ENCODE results near the gene CARD9.

CARD9 gene

GRCh38 chr9:136379401-136379800 lies 5.9 kb upstream of the CARD9 start:
- DNase-seq: no peak

DNA sequence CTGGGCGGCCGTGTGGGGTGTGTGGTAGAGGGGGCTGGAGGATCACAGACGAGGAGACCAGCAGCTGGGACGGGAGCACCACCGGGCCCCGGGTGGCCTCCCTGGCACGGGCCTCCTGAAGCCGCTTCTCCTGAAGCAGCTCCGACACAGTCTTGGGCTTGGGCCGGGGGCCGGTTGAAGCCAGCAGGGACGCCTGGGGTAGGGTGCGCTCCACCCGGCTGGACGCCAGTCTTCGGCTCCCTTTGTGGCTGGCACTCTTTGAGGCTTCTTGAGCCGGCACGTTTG lies 5.5 kb upstream of the CARD9 start:
- DNase-seq: no peak

- no peak for DNase-seq
Measured at GRCh38 chr9:136378170-136379002, 4.9 kb upstream of the CARD9 start.

DNA sequence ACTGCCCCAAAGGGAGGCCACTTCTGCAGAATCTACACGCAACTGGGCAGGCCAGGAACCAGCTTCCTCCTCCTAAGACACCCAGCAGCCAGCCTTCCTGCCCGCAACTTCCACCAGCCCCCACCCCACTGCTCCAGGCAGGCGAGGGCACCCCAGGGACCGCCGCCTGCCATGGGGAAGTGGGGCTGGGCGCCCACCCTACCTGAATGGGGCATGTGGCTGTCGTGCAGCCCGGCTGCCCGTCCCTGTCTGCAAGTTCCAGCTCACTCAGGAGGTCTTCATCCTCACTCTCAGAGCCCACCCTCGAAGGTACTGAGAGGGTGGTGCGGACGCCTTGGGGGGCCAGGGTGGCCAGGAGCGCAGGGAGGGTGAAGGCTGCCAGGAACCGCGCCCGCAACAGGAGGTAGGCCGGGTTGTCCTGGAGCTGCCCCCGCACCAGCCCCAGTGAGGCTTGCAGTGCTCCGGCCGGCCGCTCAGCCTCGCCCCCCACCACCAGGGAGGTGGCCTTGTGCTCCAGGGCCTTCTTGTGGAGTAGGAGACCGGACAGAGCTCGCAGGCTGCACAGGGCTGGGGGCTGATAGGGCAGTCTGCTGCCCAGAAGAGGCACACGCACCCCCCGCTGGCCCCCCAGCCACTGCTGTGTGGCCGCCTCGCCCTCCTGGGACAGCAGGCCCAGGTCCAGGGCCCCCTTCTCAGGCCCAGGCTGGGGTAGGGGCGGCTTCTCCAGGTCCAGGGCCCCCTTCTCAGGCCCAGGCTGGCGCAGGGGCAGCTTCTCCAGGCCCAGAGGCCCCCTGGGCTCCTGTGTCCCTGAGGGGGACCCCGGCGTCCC lies 4.1 kb upstream of the CARD9 start:
- DNase-seq: no peak

- DNase-seq: no peak
Measured at GRCh38 chr9:136376457-136376856, 3.0 kb upstream of the CARD9 start.

GRCh38 chr9:136375096-136375495 lies 1.6 kb upstream of the CARD9 start:
- no peak for DNase-seq

- DNase-seq: no peak
Measured at GRCh38 chr9:136374183-136374575, 710 bp upstream of the CARD9 start.

GRCh38 chr9:136372561-136373299 lies 739 bp downstream of the CARD9 start:
- peak; percentile 27 for DNase-seq

DNA sequence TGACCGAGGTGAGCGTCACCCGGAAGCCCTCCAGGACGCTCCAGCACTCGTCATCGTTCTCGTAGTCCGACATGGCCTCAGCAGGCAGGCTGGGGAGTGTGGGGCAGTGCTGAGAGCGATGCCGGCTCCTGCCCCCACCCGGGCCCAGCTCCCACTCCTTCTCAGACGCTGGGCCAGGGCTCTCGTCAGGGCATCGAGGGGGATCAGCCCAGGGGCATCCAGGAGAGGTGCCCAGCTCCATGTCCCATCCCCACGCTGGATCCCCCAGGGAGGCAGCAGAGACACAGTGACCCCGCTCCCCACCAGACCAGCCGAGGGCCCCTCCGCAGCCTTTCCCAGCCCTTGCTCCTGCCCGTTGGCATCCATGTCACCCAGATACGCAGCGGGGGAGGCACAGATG lies 1.5 kb downstream of the CARD9 start:
- DNase-seq: no peak

GRCh38 chr9:136371533-136371880 lies 2.0 kb downstream of the CARD9 start:
- DNase-seq: no peak

- no peak for DNase-seq
Measured at GRCh38 chr9:136370687-136371532, 2.6 kb downstream of the CARD9 start.

DNA sequence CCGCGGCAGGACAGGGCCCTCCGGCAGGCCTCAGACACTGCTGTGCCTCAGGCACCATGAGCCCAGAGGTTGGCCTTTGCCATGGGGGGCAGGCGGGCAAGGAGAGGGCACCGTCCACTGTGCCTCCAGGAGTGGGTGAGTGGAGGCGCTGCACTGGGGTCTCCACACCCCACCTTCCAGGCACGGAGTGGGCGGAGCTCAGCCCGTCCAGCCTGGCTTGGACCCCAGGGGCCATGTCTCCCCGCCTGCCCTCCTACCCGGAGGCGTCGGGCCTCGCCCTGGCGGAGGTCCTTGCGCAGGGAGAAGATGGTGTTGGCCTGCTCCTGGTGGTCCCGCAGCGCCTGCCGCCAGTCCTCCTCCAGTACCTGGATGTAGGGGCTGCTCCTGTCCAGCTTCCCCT lies 3.4 kb downstream of the CARD9 start:
- no peak for DNase-seq

- DNase-seq: no peak
Measured at GRCh38 chr9:136368190-136368589, 5.3 kb downstream of the CARD9 start.

GRCh38 chr9:136367296-136368145 lies 5.9 kb downstream of the CARD9 start:
- peak; percentile 34 for DNase-seq

- DNase-seq: no peak
Measured at GRCh38 chr9:136366826-136367225, 6.6 kb downstream of the CARD9 start.

- DNase-seq: no peak
Measured at GRCh38 chr9:136365775-136366222, 7.7 kb downstream of the CARD9 start.

DNA sequence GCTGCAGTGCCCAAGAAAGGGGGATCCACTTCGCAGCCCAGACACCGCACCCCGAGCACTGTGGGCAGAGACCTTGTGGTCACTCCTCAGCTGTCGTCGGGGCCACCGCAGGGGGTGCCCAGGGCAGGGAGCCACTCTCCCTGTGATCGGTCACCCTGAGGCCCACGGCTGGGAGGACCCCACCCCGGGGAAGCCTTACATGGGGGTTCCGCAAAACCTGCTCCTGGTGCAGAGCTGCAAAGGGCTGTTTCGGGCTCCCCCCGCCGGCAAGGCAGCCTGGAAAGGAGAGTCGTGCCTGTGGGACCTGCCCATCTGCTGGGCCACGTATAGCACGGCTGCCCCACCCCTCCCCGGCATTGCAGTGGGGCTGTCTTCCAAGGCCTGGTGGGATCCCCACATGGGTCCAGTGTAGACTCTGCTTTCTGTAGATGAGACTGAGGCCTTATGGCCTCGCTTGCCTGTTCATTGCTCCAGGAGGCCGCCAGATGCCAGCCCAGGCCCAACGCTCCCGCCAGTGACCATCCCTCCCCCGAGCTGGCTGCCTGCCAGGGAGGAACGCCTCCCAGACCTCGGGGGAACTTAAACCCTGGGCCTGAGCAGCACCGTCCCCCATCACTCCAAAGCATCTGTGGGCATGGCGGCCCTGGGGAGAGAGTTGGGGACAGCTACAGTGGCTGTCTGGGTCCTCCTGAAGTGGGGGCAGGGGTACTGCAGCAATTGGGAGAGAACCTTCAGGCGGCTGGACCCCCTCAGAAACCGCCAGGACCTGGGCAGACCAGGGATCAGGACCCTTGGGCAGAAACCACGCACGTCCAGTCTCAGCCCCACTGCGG lies 8.3 kb downstream of the CARD9 start:
- DNase-seq: no peak

DNA sequence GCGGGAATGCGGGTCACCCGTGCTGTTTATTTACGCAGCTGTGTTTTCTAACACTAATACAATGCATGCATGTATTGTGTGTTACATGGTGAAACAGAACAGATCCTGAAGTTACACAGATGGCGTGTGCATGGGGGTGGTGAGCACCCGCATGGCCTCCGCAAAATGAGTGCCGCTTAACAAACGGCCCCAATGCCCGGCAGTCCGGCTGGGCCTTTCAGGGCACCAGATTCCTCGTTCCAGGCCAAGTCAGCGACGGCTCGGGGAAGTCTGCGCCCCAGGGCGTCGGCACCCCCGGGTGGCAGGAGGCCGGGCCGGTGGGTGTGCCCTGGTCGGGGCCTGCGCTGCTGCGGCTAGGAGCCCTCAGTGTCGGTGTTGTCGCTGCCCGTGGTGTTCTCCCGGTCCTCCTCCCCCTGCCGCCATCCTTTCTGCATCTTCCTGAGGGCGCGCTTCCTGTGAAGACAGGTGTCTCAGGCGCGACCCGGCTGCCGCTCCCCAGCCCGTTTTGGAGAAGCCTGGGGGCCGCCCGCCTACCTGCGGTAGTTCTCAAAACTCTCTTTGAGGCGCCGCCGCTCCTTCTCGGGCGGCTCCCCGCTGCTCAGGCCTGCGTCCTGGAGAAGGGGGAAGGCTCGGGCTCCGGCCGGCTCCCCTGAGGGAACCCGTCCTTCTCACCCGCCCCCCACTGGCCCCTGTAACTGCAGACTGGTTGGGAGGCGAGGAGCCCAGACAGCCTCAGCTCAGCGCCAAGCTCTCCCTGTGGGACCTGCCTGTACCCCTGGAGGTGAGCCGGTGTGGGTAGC lies 9.3 kb downstream of the CARD9 start:
- peak; percentile 69 for DNase-seq

GRCh38 chr9:136363106-136363948 lies 10.1 kb downstream of the CARD9 start, which contains the start of gene DNLZ:
DNLZ (minus strand) TSS chr9:136363744; CDS start chr9:136363714, 30 bp downstream.
- peak; percentile 90 for DNase-seq
